BE2C (cell line): ENCODE results near the gene RAB41.

ENCODE experiments used
- DNase-seq: peaks from one replicate; pipeline ENCODE4 v3.0.0-alpha.2; 2020
- H3K27me3 ChIP-seq: fragments of 250-450 bp; sonication (Bioruptor Pico); 2 replicates; pipeline ENCODE4 v1.5.1; 2020; ENCODE audit warnings: mild to moderate bottlenecking
- H3K36me3 ChIP-seq: fragments of 250-450 bp; sonication (Bioruptor Pico); 2 replicates; pipeline ENCODE4 v1.5.1; 2020; ENCODE audit warnings: mild to moderate bottlenecking
- H3K4me1 ChIP-seq: fragments of 250-450 bp; sonication (Bioruptor Pico); 2 replicates; pipeline ENCODE4 v1.5.1; 2020
- H3K4me3 ChIP-seq: 2 replicates; pipeline ENCODE4 v1.5.1; 2011; ENCODE audit warnings: low read depth, low read length
- H3K9me3 ChIP-seq: fragments of 250-450 bp; sonication (Bioruptor Pico); 2 replicates; pipeline ENCODE4 v1.5.1; 2020
- CTCF ChIP-seq: IDR thresholded peaks from 2 replicates; pipeline ENCODE4 v1.5.1; 2012; ENCODE audit warnings: mild to moderate bottlenecking, low read depth, low read length

RAB41 gene

GRCh38 chrX:70332600-70332999 lies 50.6 kb downstream of the RAB41 start:
- no peaks in the 10 kb centered on the region for H3K4me1 ChIP-seq
- H3K36me3 ChIP-seq, result no peaks in the 10 kb centered on the region
- DNase-seq, result no peak
- H3K27me3 ChIP-seq, result no peaks in the 10 kb centered on the region
- no peak overlapping the region for H3K4me3 ChIP-seq
- peak; percentile 25 for TF ChIP-seq CTCF
- no peaks in the 10 kb centered on the region for H3K9me3 ChIP-seq
